ENCODE data around the gene PTF1A.

Gene PTF1A

DNA sequence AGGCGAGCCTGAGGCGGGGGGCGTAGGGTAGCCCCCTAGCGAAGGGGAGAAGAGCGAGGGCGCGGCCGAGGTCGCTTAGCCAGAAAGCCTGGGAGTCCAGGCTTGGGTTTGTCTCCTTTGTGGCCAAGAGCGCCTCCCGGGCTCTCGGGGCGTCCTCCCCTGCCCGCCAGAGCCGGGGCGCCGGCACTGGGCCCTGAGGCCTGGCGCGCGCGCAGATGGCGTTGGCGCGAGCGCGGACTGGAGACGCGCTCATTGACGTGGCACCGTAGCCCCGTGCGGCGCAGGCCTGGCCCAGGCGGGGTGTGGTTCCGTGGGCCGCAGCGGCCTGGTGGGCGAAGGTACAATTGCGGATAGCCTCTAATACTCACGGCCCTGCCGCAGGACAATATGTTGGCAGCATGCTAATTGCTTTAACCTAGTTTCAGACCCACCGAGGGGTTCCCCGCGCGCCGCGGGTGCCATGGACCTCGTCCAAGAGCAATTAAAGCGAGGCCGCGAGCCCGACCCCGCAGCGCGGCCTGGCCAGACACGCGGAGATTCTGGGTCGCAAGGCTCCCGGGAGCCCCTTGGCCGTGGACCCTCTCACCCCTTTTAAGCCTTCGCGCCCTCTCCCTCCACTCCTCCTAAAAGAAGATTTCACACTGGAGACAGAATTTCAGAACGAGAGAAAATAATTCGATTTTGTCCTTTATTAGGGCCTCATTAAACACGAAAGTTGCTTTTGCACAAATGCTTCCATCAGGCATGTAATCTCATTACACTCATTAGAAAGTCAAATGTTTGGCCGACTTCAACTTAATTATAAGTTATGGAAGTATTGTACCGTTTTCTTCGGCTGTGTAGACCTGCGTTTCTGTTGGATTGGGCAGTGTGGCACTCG, 3.1 kb downstream of the PTF1A start:
- no peak overlapping the region for H3K27ac Mint-ChIP-seq
- ATAC-seq = no peak

GRCh38 chr10:23195846-23196600, 3.9 kb downstream of the PTF1A start:
- no peaks in the 10 kb centered on the region for H3K36me3 Mint-ChIP-seq (ENCODE audit: low read depth)
- DNase-seq = no peak
- no peak overlapping the region for H3K27ac Mint-ChIP-seq
- peaks cover 75% of the 10 kb centered on the region for H3K27me3 Mint-ChIP-seq
- no peaks in the 10 kb centered on the region for H3K9me3 Mint-ChIP-seq
- H3K4me1 Mint-ChIP-seq = peaks cover 2% of the 10 kb centered on the region
- no peak for ATAC-seq
- no peak overlapping the region for H3K4me3 Mint-ChIP-seq

More for the DNA sequence above, 3.1 kb downstream of the PTF1A start:
- Mint-ChIP-seq H3K27me3 (peaks cover 75% of the 10 kb centered on the region), H3K4me3 (no peak overlapping the region), H3K4me1 (peaks cover 2% of the 10 kb centered on the region), H3K9me3 (no peaks in the 10 kb centered on the region), H3K36me3 (ENCODE audit: low read depth) (no peaks in the 10 kb centered on the region)
- DNase-seq = no peak

GRCh38 chr10:23196915-23197314, 4.8 kb downstream of the PTF1A start:
- no peak overlapping the region for H3K27ac Mint-ChIP-seq
- ATAC-seq = no peak

GRCh38 chr10:23197416-23197861, 5.3 kb downstream of the PTF1A start:
- Mint-ChIP-seq H3K36me3 (ENCODE audit: low read depth) (no peaks in the 10 kb centered on the region), H3K9me3 (no peaks in the 10 kb centered on the region), H3K4me3 (no peak overlapping the region), H3K27ac (no peak overlapping the region), H3K4me1 (peaks cover 2% of the 10 kb centered on the region), H3K27me3 (peaks cover 81% of the 10 kb centered on the region)
- no peak for ATAC-seq
- DNase-seq = no peak

More at GRCh38 chr10:23196915-23197314, 4.8 kb downstream of the PTF1A start:
- Mint-ChIP-seq H3K4me3 (no peak overlapping the region), H3K27me3 (peaks cover 78% of the 10 kb centered on the region), H3K4me1 (peaks cover 2% of the 10 kb centered on the region), H3K36me3 (ENCODE audit: low read depth) (no peaks in the 10 kb centered on the region), H3K9me3 (no peaks in the 10 kb centered on the region)
- DNase-seq = no peak

DNA sequence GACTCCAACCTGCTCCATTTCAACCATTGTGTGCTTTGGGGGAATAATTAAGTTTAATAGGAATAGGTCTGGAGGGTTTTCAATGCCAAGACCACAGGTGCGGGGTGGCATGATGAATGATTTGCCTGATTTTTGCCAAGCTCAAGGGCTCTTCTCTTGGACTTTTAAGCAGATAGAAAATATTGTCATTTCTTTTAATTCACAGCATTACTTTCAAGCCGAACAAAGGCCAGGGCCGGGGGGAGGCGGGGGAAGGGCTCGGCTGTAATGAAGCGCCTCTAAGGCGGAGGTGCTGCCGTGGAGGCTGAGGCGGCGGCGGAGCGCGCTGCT, 6.5 kb downstream of the PTF1A start:
- ATAC-seq = no peak
- Mint-ChIP-seq H3K27me3 (peaks cover 86% of the 10 kb centered on the region), H3K4me3 (no peak overlapping the region), H3K27ac (no peak overlapping the region), H3K36me3 (ENCODE audit: low read depth) (no peaks in the 10 kb centered on the region), H3K4me1 (peaks cover 1% of the 10 kb centered on the region), H3K9me3 (no peaks in the 10 kb centered on the region)
- no peak for DNase-seq

DNA sequence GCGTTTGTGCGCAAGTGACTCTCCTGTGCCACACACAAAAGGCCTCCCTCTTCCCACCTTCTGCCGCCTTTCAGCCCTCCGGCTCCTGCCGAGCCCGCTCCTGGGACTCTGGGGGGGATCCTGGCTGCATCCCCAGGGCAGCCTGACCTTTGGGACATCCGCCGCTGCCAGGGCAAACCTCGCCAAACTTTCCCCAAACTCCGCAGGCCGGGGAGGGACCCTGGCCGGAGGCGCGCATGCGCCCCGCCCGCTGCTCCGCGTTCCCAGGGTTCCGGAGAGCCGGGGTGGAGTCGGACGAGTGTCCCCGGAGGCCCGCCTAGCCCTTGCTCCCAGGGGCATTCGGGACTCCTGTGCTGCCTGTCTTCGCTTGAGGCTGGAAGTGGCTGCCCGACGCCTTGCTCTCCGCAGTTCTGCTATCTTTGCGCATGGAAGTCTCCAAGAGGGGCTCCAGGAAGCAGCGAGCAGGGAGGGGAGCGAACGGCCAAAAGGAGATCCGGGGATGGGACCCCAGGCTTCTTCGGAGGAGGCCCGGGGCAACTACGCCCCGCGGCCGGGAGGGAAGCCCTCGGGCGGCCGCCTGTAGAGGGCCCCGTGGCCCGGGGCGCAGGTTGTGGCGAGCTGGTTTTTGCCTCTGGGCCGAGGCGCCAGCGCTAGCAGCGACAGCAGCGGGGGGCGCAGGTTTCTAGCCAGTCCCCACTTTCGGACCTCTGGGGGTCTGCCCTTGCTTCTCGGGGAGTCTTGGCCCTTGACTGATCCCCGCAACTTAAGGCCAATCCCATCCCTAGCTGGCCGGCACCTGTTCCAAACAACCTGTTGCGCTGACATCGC, 7.0 kb downstream of the PTF1A start:
- Mint-ChIP-seq H3K27me3 (peaks cover 87% of the 10 kb centered on the region), H3K27ac (no peak overlapping the region), H3K4me1 (no peaks in the 10 kb centered on the region), H3K9me3 (no peaks in the 10 kb centered on the region), H3K4me3 (no peak overlapping the region), H3K36me3 (ENCODE audit: low read depth) (no peaks in the 10 kb centered on the region)
- DNase-seq (no peak), ATAC-seq (no peak)

- no peak for DNase-seq
- no peak overlapping the region for H3K27ac Mint-ChIP-seq
- no peaks in the 10 kb centered on the region for H3K36me3 Mint-ChIP-seq (ENCODE audit: low read depth)
- no peak for ATAC-seq
- H3K4me1 Mint-ChIP-seq = no peaks in the 10 kb centered on the region
- peaks cover 88% of the 10 kb centered on the region for H3K27me3 Mint-ChIP-seq
- H3K4me3 Mint-ChIP-seq = no peak overlapping the region
- H3K9me3 Mint-ChIP-seq = no peaks in the 10 kb centered on the region
These were observed 7.8 kb downstream of the PTF1A start for GRCh38 chr10:23199768-23200511.

- H3K36me3 Mint-ChIP-seq (ENCODE audit: low read depth) = no peaks in the 10 kb centered on the region
- no peaks in the 10 kb centered on the region for H3K9me3 Mint-ChIP-seq
- H3K4me3 Mint-ChIP-seq = no peak overlapping the region
- no peak for DNase-seq
- no peaks in the 10 kb centered on the region for H3K4me1 Mint-ChIP-seq
- H3K27me3 Mint-ChIP-seq = peaks cover 86% of the 10 kb centered on the region
- no peak overlapping the region for H3K27ac Mint-ChIP-seq
- ATAC-seq = no peak
These were observed 8.5 kb downstream of the PTF1A start for GRCh38 chr10:23200586-23200985.

GRCh38 chr10:23200997-23201652, 9.0 kb downstream of the PTF1A start:
- peaks cover 82% of the 10 kb centered on the region for H3K27me3 Mint-ChIP-seq
- ATAC-seq (no peak), DNase-seq (no peak)
- H3K4me1 Mint-ChIP-seq = no peaks in the 10 kb centered on the region
- no peak overlapping the region for H3K4me3 Mint-ChIP-seq
- no peaks in the 10 kb centered on the region for H3K9me3 Mint-ChIP-seq
- no peak overlapping the region for H3K27ac Mint-ChIP-seq
- no peaks in the 10 kb centered on the region for H3K36me3 Mint-ChIP-seq (ENCODE audit: low read depth)

DNA sequence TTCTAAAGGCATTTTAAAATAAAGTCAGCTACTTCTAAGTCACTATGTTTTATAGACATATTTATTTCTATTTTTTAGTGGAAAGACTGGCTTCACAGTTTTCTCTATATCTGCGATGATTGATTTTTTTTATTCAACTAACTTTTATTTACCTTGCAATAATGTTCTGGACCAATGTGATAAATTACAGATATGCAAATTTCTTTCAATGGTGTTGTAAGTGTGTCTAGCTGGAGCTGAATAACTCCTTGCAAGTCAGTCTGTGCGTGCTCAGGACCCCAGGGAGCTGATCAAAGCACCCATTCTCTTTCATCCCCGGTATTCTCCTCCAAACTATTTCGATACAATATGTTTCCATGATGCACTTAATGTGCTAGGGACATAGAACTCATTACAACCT, 9.7 kb downstream of the PTF1A start:
- Mint-ChIP-seq H3K4me3 (no peak overlapping the region), H3K9me3 (no peaks in the 10 kb centered on the region), H3K4me1 (no peaks in the 10 kb centered on the region), H3K36me3 (ENCODE audit: low read depth) (no peaks in the 10 kb centered on the region), H3K27ac (no peak overlapping the region), H3K27me3 (peaks cover 76% of the 10 kb centered on the region)
- ATAC-seq (no peak), DNase-seq (no peak)

DNA sequence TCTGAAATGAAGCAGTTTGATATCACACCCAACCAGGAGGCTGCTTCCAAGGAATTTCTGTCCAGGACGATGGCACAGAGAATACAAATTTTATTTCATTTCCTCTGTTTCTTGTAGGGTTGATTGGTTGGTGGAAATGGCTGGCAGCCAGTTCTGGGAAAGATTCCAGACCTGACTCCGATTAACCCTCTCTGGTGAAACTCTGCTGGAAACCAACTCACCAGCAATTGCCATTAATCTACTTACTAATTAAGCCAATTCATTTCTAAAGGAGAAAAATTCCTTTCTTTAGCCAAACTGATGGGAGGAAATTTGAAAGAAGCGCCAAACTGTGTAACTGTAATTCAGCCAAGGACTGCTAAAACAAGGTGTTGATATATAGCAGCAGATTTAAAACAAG, 10.7 kb downstream of the PTF1A start:
- H3K27ac Mint-ChIP-seq = no peak overlapping the region
- no peaks in the 10 kb centered on the region for H3K9me3 Mint-ChIP-seq
- no peak overlapping the region for H3K4me3 Mint-ChIP-seq
- H3K4me1 Mint-ChIP-seq = no peaks in the 10 kb centered on the region
- ATAC-seq (no peak), DNase-seq (no peak)
- no peaks in the 10 kb centered on the region for H3K36me3 Mint-ChIP-seq (ENCODE audit: low read depth)
- H3K27me3 Mint-ChIP-seq = peaks cover 67% of the 10 kb centered on the region

GRCh38 chr10:23203369-23204325, 11.5 kb downstream of the PTF1A start:
- ATAC-seq (no peak), DNase-seq (no peak)
- peaks cover 58% of the 10 kb centered on the region for H3K27me3 Mint-ChIP-seq
- H3K27ac Mint-ChIP-seq = no peak overlapping the region
- no peaks in the 10 kb centered on the region for H3K4me1 Mint-ChIP-seq
- no peak overlapping the region for H3K4me3 Mint-ChIP-seq
- H3K9me3 Mint-ChIP-seq = no peaks in the 10 kb centered on the region
- no peaks in the 10 kb centered on the region for H3K36me3 Mint-ChIP-seq (ENCODE audit: low read depth)

DNA sequence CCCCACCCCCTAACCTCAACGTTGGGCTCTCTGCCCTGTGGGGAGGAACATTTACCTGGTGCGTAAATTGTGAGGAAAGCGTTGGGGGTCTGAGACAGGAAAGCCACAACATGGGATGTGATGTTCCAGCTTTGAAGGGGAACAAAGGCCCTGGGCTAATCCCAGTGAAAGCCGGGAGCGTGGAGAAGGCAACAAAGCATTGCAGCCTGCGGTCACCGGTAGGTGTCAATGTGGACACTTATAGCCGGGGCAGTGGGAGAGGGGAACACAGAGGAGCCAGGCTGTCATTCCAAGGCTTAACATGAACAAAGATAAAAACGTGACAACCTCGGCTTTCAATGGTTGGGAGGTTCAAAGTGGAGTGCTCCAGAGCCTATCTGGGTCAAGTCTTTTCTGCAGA, 12.7 kb downstream of the PTF1A start:
- no peak for ATAC-seq
- Mint-ChIP-seq H3K36me3 (ENCODE audit: low read depth) (no peaks in the 10 kb centered on the region), H3K9me3 (no peaks in the 10 kb centered on the region), H3K4me3 (no peak overlapping the region), H3K27ac (no peak overlapping the region), H3K27me3 (peaks cover 60% of the 10 kb centered on the region), H3K4me1 (no peaks in the 10 kb centered on the region)
- DNase-seq = no peak
